GM21619 (cell line): ENCODE results near the gene ACAP1.
A peak's percentile ranks its signal among the peaks of the same experiment; 100 is the strongest.

Experiments
- ATAC-seq: cut with Tn5 transposase; IDR thresholded peaks from one replicate; pipeline ENCODE4 v1.9.1; 2021; ENCODE audit not compliant: unreplicated experiment

Gene ACAP1

GRCh38 chr17:7311110-7311705, 25.1 kb upstream of the ACAP1 start:
- no peak for ATAC-seq

GRCh38 chr17:7312432-7313087, 23.8 kb upstream of the ACAP1 start:
- ATAC-seq = no peak

GRCh38 chr17:7313088-7313889, 23.0 kb upstream of the ACAP1 start:
- ATAC-seq = no peak

GRCh38 chr17:7313890-7314718, 22.2 kb upstream of the ACAP1 start:
- ATAC-seq = no peak

GRCh38 chr17:7314719-7315569, 21.4 kb upstream of the ACAP1 start, which contains the start of gene GPS2:
Gene GPS2 (minus strand): TSS chr17:7315360. CDS start chr17:7315052, 308 bp downstream.
- ATAC-seq = peak; percentile 72

GRCh38 chr17:7315570-7316235, 20.6 kb upstream of the ACAP1 start:
- no peak for ATAC-seq

- no peak for ATAC-seq
Measured at GRCh38 chr17:7317161-7317803, 19.0 kb upstream of the ACAP1 start.

GRCh38 chr17:7318121-7318860, 18.0 kb upstream of the ACAP1 start:
- no peak for ATAC-seq

- ATAC-seq = no peak
Measured at GRCh38 chr17:7321466-7321865, 14.9 kb upstream of the ACAP1 start.

- ATAC-seq = no peak
Measured at GRCh38 chr17:7322520-7323194, 13.7 kb upstream of the ACAP1 start.

- no peak for ATAC-seq
Measured at GRCh38 chr17:7323731-7324437, 12.4 kb upstream of the ACAP1 start.

- no peak for ATAC-seq
Measured at GRCh38 chr17:7324438-7324779, 11.9 kb upstream of the ACAP1 start.

- no peak for ATAC-seq
Measured at GRCh38 chr17:7325031-7325528, 11.2 kb upstream of the ACAP1 start.

- no peak for ATAC-seq
Measured at GRCh38 chr17:7326186-7326585, 10.1 kb upstream of the ACAP1 start.

- no peak for ATAC-seq
Measured at GRCh38 chr17:7327056-7327455, 9.3 kb upstream of the ACAP1 start.

- ATAC-seq = no peak
Measured at GRCh38 chr17:7327501-7327900, 8.8 kb upstream of the ACAP1 start.

- no peak for ATAC-seq
Measured at GRCh38 chr17:7328009-7328408, 8.3 kb upstream of the ACAP1 start.
